Sigmoid colon (tissue), 4 donors: ENCODE measurements around the gene NCS1.

Experiments used
- EP300 ChIP-seq, 4 donors: sonication (generic); formaldehyde crosslinking; IDR thresholded peaks; one replicate each; pipeline ENCODE4 v1.6.1; 2017; ENCODE audit warnings: antibody characterized with exemption in 4 of 4
- TF ChIP-seq, protein P1 (sequence below), 4 experiments: fragments of 450-650 bp in 3 of 4; fragments of 200-600 bp in 1 of 4; IDR thresholded peaks; one replicate each; pipeline ENCODE4 v1.5.1; 2016 to 2019; ENCODE audit warnings: antibody characterized with exemption in 4 of 4, mild to moderate bottlenecking in 3 of 4, moderate library complexity in 2 of 4

DNA sequence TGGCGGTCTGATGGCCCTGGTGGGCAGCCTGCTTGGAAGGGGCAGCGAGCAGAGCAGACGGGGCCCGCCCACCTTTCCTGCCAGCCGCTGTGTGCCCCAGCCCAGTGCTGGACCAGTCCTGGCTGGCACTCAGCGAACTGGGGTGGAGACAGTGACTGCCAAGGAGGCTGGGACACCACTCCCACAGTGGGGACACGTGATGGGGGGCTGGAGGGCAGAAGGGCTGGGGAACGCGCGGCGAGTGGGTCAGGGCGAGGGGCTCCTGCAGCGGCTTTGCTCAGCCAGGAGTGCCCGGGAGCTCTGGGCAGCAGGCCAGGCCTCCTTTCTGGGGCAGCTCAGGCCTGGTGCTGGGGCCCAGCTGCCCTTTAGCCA lies 19.5 kb downstream of the NCS1 start:
- TF ChIP-seq, protein P1, sequence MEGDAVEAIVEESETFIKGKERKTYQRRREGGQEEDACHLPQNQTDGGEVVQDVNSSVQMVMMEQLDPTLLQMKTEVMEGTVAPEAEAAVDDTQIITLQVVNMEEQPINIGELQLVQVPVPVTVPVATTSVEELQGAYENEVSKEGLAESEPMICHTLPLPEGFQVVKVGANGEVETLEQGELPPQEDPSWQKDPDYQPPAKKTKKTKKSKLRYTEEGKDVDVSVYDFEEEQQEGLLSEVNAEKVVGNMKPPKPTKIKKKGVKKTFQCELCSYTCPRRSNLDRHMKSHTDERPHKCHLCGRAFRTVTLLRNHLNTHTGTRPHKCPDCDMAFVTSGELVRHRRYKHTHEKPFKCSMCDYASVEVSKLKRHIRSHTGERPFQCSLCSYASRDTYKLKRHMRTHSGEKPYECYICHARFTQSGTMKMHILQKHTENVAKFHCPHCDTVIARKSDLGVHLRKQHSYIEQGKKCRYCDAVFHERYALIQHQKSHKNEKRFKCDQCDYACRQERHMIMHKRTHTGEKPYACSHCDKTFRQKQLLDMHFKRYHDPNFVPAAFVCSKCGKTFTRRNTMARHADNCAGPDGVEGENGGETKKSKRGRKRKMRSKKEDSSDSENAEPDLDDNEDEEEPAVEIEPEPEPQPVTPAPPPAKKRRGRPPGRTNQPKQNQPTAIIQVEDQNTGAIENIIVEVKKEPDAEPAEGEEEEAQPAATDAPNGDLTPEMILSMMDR (IDR thresholded peaks at IDR 0.05) = no peak
- TF ChIP-seq EP300 (IDR thresholded peaks at IDR 0.05) = no peak
